Right hindlimb (tissue), 1 donor: ENCODE results near the gene GPLD1.
A peak's percentile ranks its signal among the peaks of the same experiment; 100 is the strongest.
"Not testable (repeated sequence)": the region's sequence is repeated elsewhere in the genome, so short reads cannot be mapped to it uniquely, and the experiment has no call there.

Experiments used
- DNase-seq: peaks from one replicate; pipeline ENCODE4 v3.0.0-alpha.2; 2018

GPLD1 gene

GRCh38 chr6:24408719-24409410 is 80.5 kb downstream of the GPLD1 start:
- DNase-seq: no peak

GRCh38 chr6:24405262-24405661 is 84.1 kb downstream of the GPLD1 start:
- no peak for DNase-seq

GRCh38 chr6:24403501-24403824 is 85.9 kb downstream of the GPLD1 start:
- DNase-seq: no peak

- DNase-seq: peak; percentile 83
Measured at GRCh38 chr6:24402697-24403500, 86.5 kb downstream of the GPLD1 start, which contains the start of gene MRS2. MRS2 (plus strand) TSS chr6:24402936; CDS start chr6:24403047, 111 bp downstream.

- no peak for DNase-seq
Measured at GRCh38 chr6:24401458-24401857, 87.9 kb downstream of the GPLD1 start.

GRCh38 chr6:24400045-24401039 is 89.0 kb downstream of the GPLD1 start:
- DNase-seq: not testable (repeated sequence)

GRCh38 chr6:24397631-24398030 is 91.7 kb downstream of the GPLD1 start:
- no peak for DNase-seq

- no peak for DNase-seq
Measured at GRCh38 chr6:24396824-24397223, 92.6 kb downstream of the GPLD1 start.

- no peak for DNase-seq
Measured at GRCh38 chr6:24394780-24395437, 94.5 kb downstream of the GPLD1 start.

GRCh38 chr6:24394061-24394779 is 95.2 kb downstream of the GPLD1 start:
- DNase-seq: no peak

- DNase-seq: no peak
Measured at GRCh38 chr6:24391756-24392405, 97.5 kb downstream of the GPLD1 start.

- no peak for DNase-seq
Measured at GRCh38 chr6:24391208-24391607, 98.2 kb downstream of the GPLD1 start.

GRCh38 chr6:24387818-24388217 is 101.6 kb downstream of the GPLD1 start:
- no peak for DNase-seq

- DNase-seq: no peak
Measured at GRCh38 chr6:24385536-24386269, 103.7 kb downstream of the GPLD1 start.

- DNase-seq: not testable (repeated sequence)
Measured at GRCh38 chr6:24384369-24385130, 104.8 kb downstream of the GPLD1 start.

GRCh38 chr6:24382891-24383494 is 106.4 kb downstream of the GPLD1 start:
- not testable (repeated sequence) for DNase-seq

GRCh38 chr6:24382220-24382540 is 107.2 kb downstream of the GPLD1 start:
- no peak for DNase-seq

GRCh38 chr6:24381476-24382219 is 107.7 kb downstream of the GPLD1 start:
- no peak for DNase-seq
